GM21528 (cell line): ENCODE measurements around the gene TRIM2.

ENCODE experiments used
- ATAC-seq: cut with Tn5 transposase; IDR thresholded peaks from one replicate; pipeline ENCODE4 v1.9.1; 2021; ENCODE audit warnings: mild to moderate bottlenecking, moderate library complexity; ENCODE audit not compliant: unreplicated experiment, low FRiP score

Gene TRIM2

GRCh38 chr4:153318696-153319320 lies 114.6 kb downstream of the TRIM2 start:
- ATAC-seq = no peak

- ATAC-seq = no peak
Measured at GRCh38 chr4:153322791-153323190, 118.5 kb downstream of the TRIM2 start.

DNA sequence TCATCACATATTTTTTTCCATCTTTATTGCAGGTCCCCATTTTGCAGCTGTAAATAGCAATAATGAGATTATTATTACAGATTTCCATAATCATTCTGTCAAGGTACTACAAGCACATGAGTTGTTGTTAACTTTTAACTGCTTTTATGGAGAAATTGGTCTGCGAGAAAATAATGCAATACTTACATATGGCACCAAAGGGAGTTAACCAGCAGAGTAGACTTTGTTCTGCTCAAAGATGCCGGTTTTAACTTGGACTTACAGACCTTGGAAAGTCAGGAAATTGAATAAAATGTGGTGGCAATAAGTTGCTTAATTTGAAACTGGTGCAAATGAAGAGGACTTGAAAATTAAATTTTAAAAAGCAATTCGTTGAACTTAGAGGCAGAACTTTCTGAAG lies 119.8 kb downstream of the TRIM2 start:
- no peak for ATAC-seq

DNA sequence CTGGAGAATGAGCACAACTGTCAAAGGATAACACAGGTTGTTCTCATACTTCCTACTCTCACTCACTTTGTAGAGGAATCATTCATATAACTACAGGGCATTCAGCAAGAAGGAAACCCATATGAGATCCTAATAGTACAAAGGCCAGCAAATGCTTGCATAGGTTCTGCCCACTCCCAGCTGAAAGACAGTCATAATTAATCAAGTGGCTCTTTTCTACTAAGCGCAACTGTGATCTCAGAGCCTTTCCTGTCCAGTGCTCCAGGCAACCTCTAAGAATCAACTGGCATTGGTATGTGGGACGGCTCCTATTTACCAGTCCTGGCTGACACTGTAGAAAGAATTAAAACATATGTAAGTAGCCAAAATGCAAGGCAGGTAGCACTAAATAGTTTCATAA lies 121.3 kb downstream of the TRIM2 start:
- ATAC-seq = no peak

- no peak for ATAC-seq
Measured at GRCh38 chr4:153326513-153326912, 122.3 kb downstream of the TRIM2 start.

GRCh38 chr4:153327247-153327646 lies 123.0 kb downstream of the TRIM2 start:
- no peak for ATAC-seq

DNA sequence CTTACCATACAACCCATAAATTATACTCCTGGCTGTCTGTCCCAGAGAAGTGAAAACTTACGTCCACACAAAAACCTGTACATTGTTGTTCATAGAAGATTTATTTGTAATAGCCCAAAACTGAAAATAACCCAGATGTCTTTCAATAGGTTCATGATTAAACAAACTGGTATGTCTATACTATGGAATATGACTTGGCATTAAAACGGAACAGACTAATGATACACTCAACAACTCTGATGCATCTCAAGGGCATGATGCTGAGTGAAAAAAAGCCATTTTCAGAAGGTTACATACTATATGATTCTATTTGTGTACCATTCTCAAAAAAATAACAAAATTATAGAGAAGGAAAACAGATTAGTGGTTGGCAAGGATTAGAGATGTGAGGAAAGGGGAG lies 128.7 kb downstream of the TRIM2 start:
- no peak for ATAC-seq

DNA sequence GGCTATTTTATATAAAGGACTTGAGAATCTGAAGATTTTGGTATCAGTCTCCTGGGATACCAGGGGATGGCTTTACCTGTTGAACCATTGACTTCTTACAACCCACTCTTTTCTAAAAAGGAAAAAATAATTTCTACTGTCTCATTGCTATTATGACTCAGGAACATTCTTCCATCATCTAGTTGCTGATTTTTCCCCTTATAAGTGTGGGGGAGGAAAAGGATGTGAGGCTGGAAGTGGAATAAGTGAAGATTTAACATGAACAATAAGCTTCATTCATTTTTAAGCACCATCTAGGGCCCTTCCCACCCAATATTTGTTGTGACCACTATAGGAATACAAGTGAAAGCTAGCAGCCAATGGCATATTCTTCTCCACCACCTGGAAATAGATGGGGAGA lies 129.6 kb downstream of the TRIM2 start:
- ATAC-seq = no peak

DNA sequence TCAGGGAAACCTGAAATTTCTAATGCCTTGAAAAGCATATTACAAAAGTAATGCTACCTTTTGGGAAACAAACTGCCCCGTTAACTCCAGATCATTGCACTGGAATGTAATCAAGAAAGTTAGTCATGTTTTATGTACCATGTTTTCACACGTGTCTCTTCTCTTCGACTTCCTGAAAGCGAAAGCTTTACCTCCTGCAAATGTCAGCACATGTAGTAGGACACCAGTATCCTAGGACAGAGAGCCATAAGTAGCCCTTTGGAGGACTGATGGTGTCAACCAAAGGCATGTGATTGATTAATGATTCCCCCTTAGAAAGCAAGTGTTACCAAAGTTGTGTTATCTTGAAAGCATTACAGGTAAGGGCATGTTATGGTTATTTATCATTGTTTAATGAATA lies 131.4 kb downstream of the TRIM2 start:
- ATAC-seq = no peak

- no peak for ATAC-seq
Measured at GRCh38 chr4:153337686-153338085, 133.4 kb downstream of the TRIM2 start.

DNA sequence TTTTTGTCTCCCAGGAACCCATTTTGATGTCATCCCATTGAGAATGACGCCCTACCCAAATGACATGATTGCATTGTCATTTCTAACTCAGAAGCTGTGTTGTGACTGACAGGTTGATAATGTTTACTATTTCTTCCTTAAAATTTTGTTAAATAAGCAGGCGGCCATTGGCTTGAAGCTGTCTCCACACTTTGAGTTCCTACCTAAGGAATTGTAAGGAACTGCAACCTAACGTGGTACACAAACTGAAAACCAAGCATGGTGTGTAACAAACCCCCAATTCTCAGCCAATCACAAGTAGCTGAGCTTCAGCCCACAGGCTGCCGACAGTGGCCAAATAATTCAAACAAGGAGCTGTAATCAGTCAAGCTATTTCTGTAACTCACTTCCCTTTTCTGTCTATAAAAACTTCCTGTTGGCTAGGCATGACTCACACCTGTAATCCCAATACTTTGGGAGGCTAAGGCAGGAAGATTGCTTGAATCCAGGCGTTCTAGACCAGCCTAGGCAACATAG lies 137.4 kb downstream of the TRIM2 start:
- no peak for ATAC-seq

GRCh38 chr4:153342751-153343552 lies 138.7 kb downstream of the TRIM2 start:
- no peak for ATAC-seq

DNA sequence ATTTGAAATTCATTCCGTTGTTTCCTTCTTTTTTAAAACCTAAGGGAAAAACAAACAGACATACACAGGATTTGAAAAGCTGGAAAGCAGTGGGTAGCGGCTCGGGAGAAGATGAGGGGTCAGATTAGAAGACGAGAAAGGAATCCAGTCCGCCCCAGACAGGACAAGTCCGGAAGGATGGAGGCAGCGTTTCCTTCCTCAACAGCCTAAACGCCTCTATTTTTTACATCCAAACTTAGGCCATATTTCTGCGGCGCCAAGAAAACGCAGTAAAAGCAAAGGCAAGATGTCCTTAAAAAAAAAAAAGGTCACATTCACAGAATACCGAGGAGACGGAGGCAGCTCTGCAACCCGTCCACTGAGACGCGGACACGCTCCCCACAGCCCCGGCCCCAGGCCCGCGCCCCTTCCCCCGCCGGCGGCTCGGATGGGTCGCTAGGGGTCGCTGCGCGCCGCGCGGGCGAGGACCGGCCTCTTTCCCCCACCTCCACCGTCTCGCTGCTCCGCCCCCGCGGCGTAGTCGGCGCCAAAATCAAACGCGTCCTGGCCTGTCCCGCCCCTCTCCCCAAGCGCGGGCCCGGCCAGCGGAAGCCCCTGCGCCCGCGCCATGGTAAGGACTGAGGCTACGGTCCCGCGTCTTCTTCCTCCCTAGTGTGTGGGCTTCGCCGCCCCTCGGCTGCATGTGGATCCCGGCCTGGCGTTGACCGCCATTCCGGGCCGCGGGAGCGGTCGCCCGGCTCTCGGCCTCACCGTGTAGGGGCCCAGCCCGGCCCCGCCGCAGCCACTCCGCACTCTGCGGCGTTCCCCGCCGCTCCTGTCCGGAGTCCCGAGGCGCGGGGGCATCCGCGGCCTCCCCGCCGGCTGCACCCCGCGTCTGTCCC lies 140.1 kb downstream of the TRIM2 start, which contains the start of gene MND1:
MND1 (plus strand) TSS at position 558 of the 881 bp plus-strand sequence; CDS start at position 608, 50 bp downstream.
- peak; percentile 81 for ATAC-seq

DNA sequence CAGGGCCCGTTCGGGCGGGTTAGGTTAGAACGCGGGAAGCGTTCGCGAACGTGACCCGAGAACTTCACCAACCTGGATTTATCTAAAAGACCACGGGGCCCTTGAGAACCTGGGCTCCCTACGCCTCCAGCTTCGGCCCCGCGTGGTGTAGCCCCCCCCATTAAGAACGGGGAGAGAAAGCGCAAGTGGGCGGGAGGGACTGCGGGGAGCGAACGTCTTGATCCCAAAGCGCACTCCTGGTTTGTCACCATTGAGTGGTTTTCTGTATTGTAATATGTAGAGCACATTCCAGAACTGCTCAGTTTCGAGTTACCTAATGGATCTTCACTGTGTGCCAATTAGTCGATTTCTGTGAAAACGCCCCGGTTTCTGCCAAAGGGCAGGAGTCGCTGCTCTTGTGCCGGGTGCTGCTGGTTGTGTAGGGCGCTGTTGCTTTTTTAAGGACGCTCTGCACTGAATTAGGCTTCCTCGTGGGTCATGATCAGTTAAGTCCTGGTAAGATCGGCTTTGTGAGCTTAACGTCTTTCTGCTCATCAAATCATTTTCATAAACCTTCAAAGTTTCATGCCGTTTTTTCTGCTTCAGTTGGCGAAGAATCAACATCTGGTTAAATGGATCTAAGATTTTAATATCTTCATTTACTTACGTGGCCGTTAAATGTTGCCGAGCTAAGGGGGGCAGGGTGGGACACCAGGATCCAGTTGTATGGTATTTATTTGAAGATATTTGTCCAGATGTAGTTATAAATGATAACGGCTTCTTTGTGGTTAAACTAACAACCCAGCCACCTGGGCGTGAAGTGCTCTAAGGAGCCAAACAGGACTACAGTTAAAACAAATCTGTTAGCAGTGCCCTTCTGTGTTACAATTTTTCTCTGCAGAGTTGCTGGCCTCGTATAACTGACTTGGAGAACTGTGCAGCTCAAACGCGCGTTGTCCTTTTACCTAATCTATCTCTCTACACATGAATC lies 141.1 kb downstream of the TRIM2 start:
- peak; percentile 50 for ATAC-seq

GRCh38 chr4:153346031-153346430 lies 141.8 kb downstream of the TRIM2 start:
- no peak for ATAC-seq

DNA sequence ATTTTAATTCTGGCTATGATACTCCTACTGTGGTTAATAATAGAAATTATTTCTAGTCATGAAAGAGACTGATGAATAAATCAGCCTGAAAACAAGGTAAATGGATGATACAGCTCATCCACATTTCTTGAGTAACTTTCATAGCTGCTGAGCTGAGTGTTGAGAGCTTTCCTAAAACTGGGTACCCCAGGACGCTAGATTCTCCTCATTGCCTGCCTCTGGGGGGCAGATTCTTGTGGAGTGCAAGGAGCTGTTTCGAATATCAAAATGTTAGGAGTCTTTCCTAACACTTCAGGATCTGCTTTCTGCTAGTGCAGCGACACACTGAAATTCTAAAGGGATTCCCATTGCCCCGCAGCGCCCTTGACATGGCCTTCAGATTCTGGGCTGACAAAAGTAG lies 142.3 kb downstream of the TRIM2 start:
- ATAC-seq = no peak

GRCh38 chr4:153347117-153347516 lies 142.9 kb downstream of the TRIM2 start:
- no peak for ATAC-seq

DNA sequence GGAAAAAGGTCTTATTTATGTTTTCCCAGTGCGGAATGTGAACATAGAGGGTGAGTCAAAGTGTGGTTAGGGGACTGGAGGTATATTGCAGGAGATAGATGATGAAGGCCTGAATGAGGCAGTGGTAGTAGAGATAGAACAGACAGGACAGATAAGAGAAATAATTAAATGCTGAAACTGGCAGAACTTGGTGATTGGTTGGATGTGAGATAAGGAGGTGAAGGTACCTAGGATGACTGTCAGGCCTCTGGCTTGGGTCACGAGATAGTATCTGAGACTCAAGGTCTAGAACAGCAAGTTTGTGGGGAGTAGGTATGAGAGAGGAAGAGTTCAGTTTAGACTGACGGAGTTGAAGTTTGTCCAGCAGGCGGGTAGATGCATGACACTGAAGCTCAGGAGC lies 143.8 kb downstream of the TRIM2 start:
- ATAC-seq = no peak

DNA sequence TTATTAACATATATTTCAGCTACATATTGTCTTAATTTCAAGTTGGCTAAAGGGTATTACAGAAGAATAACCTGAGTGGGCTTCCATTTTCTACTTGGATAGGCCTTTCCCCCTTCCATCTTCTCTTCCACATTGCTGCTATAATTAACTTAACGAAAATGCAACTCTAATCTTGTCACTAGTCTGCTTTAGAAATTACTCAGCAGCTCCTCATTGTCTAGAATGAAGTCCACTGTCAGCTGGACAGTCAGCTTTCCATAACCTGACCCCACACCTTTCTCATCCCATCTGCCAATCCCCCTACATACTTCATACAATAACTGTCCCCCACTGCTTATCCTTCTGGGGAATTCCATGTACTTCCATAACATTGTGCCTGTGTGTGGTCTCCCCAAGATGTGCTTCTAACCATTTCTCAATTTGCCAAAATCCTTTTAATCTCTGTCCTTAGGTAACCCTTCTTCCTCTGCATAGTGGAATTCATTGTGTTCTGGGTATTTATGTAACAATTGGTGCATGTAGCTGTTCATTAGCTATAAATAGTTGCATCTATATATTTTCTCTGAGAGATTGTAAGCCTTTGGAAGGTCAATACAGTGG lies 145.1 kb downstream of the TRIM2 start:
- no peak for ATAC-seq
